BLaER1 treated with 17β-estradiol and CSF1 and Interleukin-3, amounts not matched to agents 10 nM and 100 nM (cell line): ENCODE results near the gene MPHOSPH8.

ENCODE experiments used
- H3K27ac ChIP-seq, 11 experiments: shearing (Covaris generic); formaldehyde crosslinking; 2 replicates each; pipeline ENCODE4 v1.8.1; 2022
- H3K27me3 ChIP-seq, 11 experiments: shearing (Covaris generic); formaldehyde crosslinking; 2 replicates each; pipeline ENCODE4 v1.8.1; 2022
- H3K36me3 ChIP-seq, 11 experiments: shearing (Covaris generic); formaldehyde crosslinking; 2 replicates each; pipeline ENCODE4 v1.8.1; 2022
- H3K4me1 ChIP-seq, 10 experiments: shearing (Covaris generic); formaldehyde crosslinking; 2 replicates each; pipeline ENCODE4 v1.8.1; 2022
- H3K4me2 ChIP-seq, 11 experiments: shearing (Covaris generic); formaldehyde crosslinking; 2 replicates each; pipeline ENCODE4 v1.8.1; 2022
- H3K4me3 ChIP-seq, 10 experiments: shearing (Covaris generic); formaldehyde crosslinking; 2 replicates each; pipeline ENCODE4 v1.8.1; 2022
- H3K9ac ChIP-seq, 11 experiments: shearing (Covaris generic); formaldehyde crosslinking; 2 replicates each; pipeline ENCODE4 v1.8.1; 2022
- H3K9me3 ChIP-seq, 11 experiments: shearing (Covaris generic); formaldehyde crosslinking; replicated peaks in 1 of 11; 2 replicates each; pipeline ENCODE4 v1.8.1; 2022
- H4K20me1 ChIP-seq, 11 experiments: shearing (Covaris generic); formaldehyde crosslinking; 2 replicates each; pipeline ENCODE4 v1.8.1; 2022
- Cebpa-rat ChIP-seq, 11 experiments: shearing (Covaris generic); IDR thresholded peaks; 2 replicates each; pipeline ENCODE4 v1.8.1; 2022

Gene MPHOSPH8

GRCh38 chr13:19596086-19596485, 37.4 kb upstream of the MPHOSPH8 start:
- H3K4me1 ChIP-seq, result peaks cover 0 to 27% (median 15%) of the 10 kb centered on the region in 10 experiments; a peak in 12 of 20 replicates
- H3K27ac ChIP-seq, result no peak overlapping the region
- H3K27me3 ChIP-seq, result no peaks in the 10 kb centered on the region
- no peaks in the 10 kb centered on the region for H4K20me1 ChIP-seq
- no peak overlapping the region for H3K4me3 ChIP-seq
- no peak overlapping the region for H3K4me2 ChIP-seq
- H3K9ac ChIP-seq, result no peak overlapping the region
- no peak for TF ChIP-seq Cebpa-rat (IDR thresholded peaks at IDR 0.05)
- no peaks in the 10 kb centered on the region for H3K36me3 ChIP-seq
- peaks cover 0 to 1% (median 0%) of the 10 kb centered on the region in 11 experiments; a peak in 3 of 22 replicates for H3K9me3 ChIP-seq

GRCh38 chr13:19596960-19597361, 36.5 kb upstream of the MPHOSPH8 start:
- Histone ChIP-seq H3K4me2 (peak overlapping the region in 1 of 11 experiments; percentile 17; a peak in 2 of 22 replicates), H3K9ac (no peak overlapping the region), H3K27me3 (no peaks in the 10 kb centered on the region), H3K36me3 (no peaks in the 10 kb centered on the region), H3K27ac (no peak overlapping the region), H3K4me1 (peaks cover 0 to 20% (median 10%) of the 10 kb centered on the region in 10 experiments; a peak in 12 of 20 replicates), H3K4me3 (no peak overlapping the region), H4K20me1 (no peaks in the 10 kb centered on the region), H3K9me3 (peaks cover 5 to 10% (median 7%) of the 10 kb centered on the region in 11 experiments)
- no peak for TF ChIP-seq Cebpa-rat (IDR thresholded peaks at IDR 0.05)

GRCh38 chr13:19597523-19597922, 35.9 kb upstream of the MPHOSPH8 start:
- H3K27ac ChIP-seq, result no peak overlapping the region
- H3K9ac ChIP-seq, result no peak overlapping the region
- H3K4me2 ChIP-seq, result no peak overlapping the region

GRCh38 chr13:19601749-19602725, 31.4 kb upstream of the MPHOSPH8 start:
- no peak for TF ChIP-seq Cebpa-rat (IDR thresholded peaks at IDR 0.05)
- H3K9ac ChIP-seq, result no peak overlapping the region

More at GRCh38 chr13:19597523-19597922, 35.9 kb upstream of the MPHOSPH8 start:
- no peaks in the 10 kb centered on the region for H3K36me3 ChIP-seq
- H3K27me3 ChIP-seq, result no peaks in the 10 kb centered on the region
- H3K4me1 ChIP-seq, result peaks cover 0 to 14% (median 5%) of the 10 kb centered on the region in 10 experiments; a peak in 9 of 20 replicates
- TF ChIP-seq Cebpa-rat (IDR thresholded peaks at IDR 0.05), result no peak
- H4K20me1 ChIP-seq, result no peaks in the 10 kb centered on the region
- peaks cover 11 to 16% (median 13%) of the 10 kb centered on the region in 11 experiments for H3K9me3 ChIP-seq
- no peak overlapping the region for H3K4me3 ChIP-seq

GRCh38 chr13:19604306-19604705, 29.2 kb upstream of the MPHOSPH8 start:
- H3K4me1 ChIP-seq, result no peaks in the 10 kb centered on the region
- no peaks in the 10 kb centered on the region for H3K36me3 ChIP-seq
- no peak overlapping the region for H3K9ac ChIP-seq
- H3K4me2 ChIP-seq, result no peak overlapping the region
- H3K9me3 ChIP-seq, result peaks cover 42 to 52% (median 49%) of the 10 kb centered on the region in 11 experiments
- no peak for TF ChIP-seq Cebpa-rat (IDR thresholded peaks at IDR 0.05)
- H3K27ac ChIP-seq, result no peak overlapping the region
- no peak overlapping the region for H3K4me3 ChIP-seq
- H4K20me1 ChIP-seq, result no peaks in the 10 kb centered on the region
- H3K27me3 ChIP-seq, result no peaks in the 10 kb centered on the region

More at GRCh38 chr13:19601749-19602725, 31.4 kb upstream of the MPHOSPH8 start:
- Histone ChIP-seq H3K4me1 (peaks cover 0 to 3% (median 0%) of the 10 kb centered on the region in 10 experiments; a peak in 2 of 20 replicates), H3K27ac (no peak overlapping the region), H3K4me2 (no peak overlapping the region), H3K4me3 (no peak overlapping the region), H3K9me3 (peaks cover 42 to 52% (median 49%) of the 10 kb centered on the region in 11 experiments), H4K20me1 (no peaks in the 10 kb centered on the region), H3K27me3 (no peaks in the 10 kb centered on the region), H3K36me3 (no peaks in the 10 kb centered on the region)

GRCh38 chr13:19605161-19605955, 28.1 kb upstream of the MPHOSPH8 start:
- H3K9ac ChIP-seq, result no peak overlapping the region
- H4K20me1 ChIP-seq, result no peaks in the 10 kb centered on the region
- no peak for TF ChIP-seq Cebpa-rat (IDR thresholded peaks at IDR 0.05)
- no peak overlapping the region for H3K4me2 ChIP-seq
- H3K36me3 ChIP-seq, result no peaks in the 10 kb centered on the region
- H3K27ac ChIP-seq, result no peak overlapping the region
- no peak overlapping the region for H3K4me3 ChIP-seq
- H3K9me3 ChIP-seq, result peaks cover 42 to 52% (median 49%) of the 10 kb centered on the region in 11 experiments
- no peaks in the 10 kb centered on the region for H3K4me1 ChIP-seq
- H3K27me3 ChIP-seq, result no peaks in the 10 kb centered on the region

- Histone ChIP-seq H3K9ac (no peak overlapping the region), H3K27me3 (no peaks in the 10 kb centered on the region), H3K4me1 (no peaks in the 10 kb centered on the region), H3K9me3 (peaks cover 42 to 50% (median 49%) of the 10 kb centered on the region in 11 experiments), H3K4me2 (no peak overlapping the region), H3K4me3 (no peak overlapping the region), H3K36me3 (no peaks in the 10 kb centered on the region), H3K27ac (no peak overlapping the region), H4K20me1 (no peaks in the 10 kb centered on the region)
- TF ChIP-seq Cebpa-rat (IDR thresholded peaks at IDR 0.05), result no peak
These were observed 27.3 kb upstream of the MPHOSPH8 start for GRCh38 chr13:19606152-19606551.

GRCh38 chr13:19606737-19607136, 26.7 kb upstream of the MPHOSPH8 start:
- Histone ChIP-seq H4K20me1 (no peaks in the 10 kb centered on the region), H3K27me3 (no peaks in the 10 kb centered on the region), H3K4me3 (no peak overlapping the region), H3K36me3 (no peaks in the 10 kb centered on the region), H3K9me3 (peaks cover 38 to 45% (median 43%) of the 10 kb centered on the region in 11 experiments), H3K9ac (no peak overlapping the region), H3K27ac (no peak overlapping the region), H3K4me1 (no peaks in the 10 kb centered on the region), H3K4me2 (no peak overlapping the region)
- TF ChIP-seq Cebpa-rat (IDR thresholded peaks at IDR 0.05), result no peak

- no peaks in the 10 kb centered on the region for H3K36me3 ChIP-seq
- no peak overlapping the region for H3K9ac ChIP-seq
- no peak overlapping the region for H3K4me2 ChIP-seq
- no peak overlapping the region for H3K4me3 ChIP-seq
- no peak overlapping the region for H3K27ac ChIP-seq
- H4K20me1 ChIP-seq, result no peaks in the 10 kb centered on the region
- H3K4me1 ChIP-seq, result no peaks in the 10 kb centered on the region
- no peaks in the 10 kb centered on the region for H3K27me3 ChIP-seq
- TF ChIP-seq Cebpa-rat (IDR thresholded peaks at IDR 0.05), result no peak
- H3K9me3 ChIP-seq, result peaks cover 30 to 36% (median 35%) of the 10 kb centered on the region in 11 experiments
These were observed 25.9 kb upstream of the MPHOSPH8 start for GRCh38 chr13:19607523-19608078.
